ENCODE data around the gene CHAT.

Gene CHAT

GRCh38 chr10:49614242-49615198 lies 683 bp downstream of the CHAT start:
- Histone ChIP-seq H3K36me3 (ENCODE audit: insufficient read depth, low read depth, low read length) (no peaks in the 10 kb centered on the region), H3K27me3 (ENCODE audit: insufficient read depth, low read length) (peaks cover 100% of the 10 kb centered on the region), H3K4me3 (ENCODE audit: low read length) (peak overlapping the region; percentile 53; the same call in 1 of the 2 replicates), H3K4me1 (ENCODE audit: insufficient read depth, low read length) (peaks cover 4% of the 10 kb centered on the region; the same call in 1 of the 2 replicates), H3K9me3 (ENCODE audit: insufficient read depth, low read depth, low read length) (no peaks in the 10 kb centered on the region; the same call in 1 of the 2 replicates), H3K27ac (ENCODE audit: low read length) (no peak overlapping the region), H3K9ac (ENCODE audit: low read depth, low read length) (no peak overlapping the region)

- Histone ChIP-seq H3K4me1 (ENCODE audit: insufficient read depth, low read length) (peaks cover 4% of the 10 kb centered on the region; the same call in 1 of the 2 replicates), H3K36me3 (ENCODE audit: insufficient read depth, low read depth, low read length) (no peaks in the 10 kb centered on the region), H3K9me3 (ENCODE audit: insufficient read depth, low read depth, low read length) (no peaks in the 10 kb centered on the region; the same call in 1 of the 2 replicates), H3K9ac (ENCODE audit: low read depth, low read length) (no peak overlapping the region), H3K4me3 (ENCODE audit: low read length) (no peak overlapping the region), H3K27me3 (ENCODE audit: insufficient read depth, low read length) (peaks cover 100% of the 10 kb centered on the region), H3K27ac (ENCODE audit: low read length) (no peak overlapping the region)
Observed at GRCh38 chr10:49615213-49615612, 1.4 kb downstream of the CHAT start.

GRCh38 chr10:49615721-49616120 lies 1.9 kb downstream of the CHAT start:
- no peak overlapping the region for H3K27ac ChIP-seq (ENCODE audit: low read length)
- H3K4me1 ChIP-seq (ENCODE audit: insufficient read depth, low read length), result peaks cover 4% of the 10 kb centered on the region; the same call in 1 of the 2 replicates
- H3K9ac ChIP-seq (ENCODE audit: low read depth, low read length), result no peak overlapping the region
- no peak overlapping the region for H3K4me3 ChIP-seq (ENCODE audit: low read length)
- no peaks in the 10 kb centered on the region; the same call in 1 of the 2 replicates for H3K9me3 ChIP-seq (ENCODE audit: insufficient read depth, low read depth, low read length)
- no peaks in the 10 kb centered on the region for H3K36me3 ChIP-seq (ENCODE audit: insufficient read depth, low read depth, low read length)
- peaks cover 100% of the 10 kb centered on the region for H3K27me3 ChIP-seq (ENCODE audit: insufficient read depth, low read length)

- peaks cover 95% of the 10 kb centered on the region for H3K27me3 ChIP-seq (ENCODE audit: insufficient read depth, low read length)
- H3K4me1 ChIP-seq (ENCODE audit: insufficient read depth, low read length), result peaks cover 4% of the 10 kb centered on the region; the same call in 1 of the 2 replicates
- H3K27ac ChIP-seq (ENCODE audit: low read length), result no peak overlapping the region
- no peaks in the 10 kb centered on the region; the same call in 1 of the 2 replicates for H3K9me3 ChIP-seq (ENCODE audit: insufficient read depth, low read depth, low read length)
- no peaks in the 10 kb centered on the region for H3K36me3 ChIP-seq (ENCODE audit: insufficient read depth, low read depth, low read length)
- no peak overlapping the region for H3K4me3 ChIP-seq (ENCODE audit: low read length)
- H3K9ac ChIP-seq (ENCODE audit: low read depth, low read length), result no peak overlapping the region
Observed at GRCh38 chr10:49616421-49617101, 2.7 kb downstream of the CHAT start.

GRCh38 chr10:49617121-49618020 lies 3.5 kb downstream of the CHAT start:
- Histone ChIP-seq H3K4me1 (ENCODE audit: insufficient read depth, low read length) (peaks cover 4% of the 10 kb centered on the region; the same call in 1 of the 2 replicates), H3K9me3 (ENCODE audit: insufficient read depth, low read depth, low read length) (no peaks in the 10 kb centered on the region), H3K4me3 (ENCODE audit: low read length) (no peak overlapping the region), H3K9ac (ENCODE audit: low read depth, low read length) (no peak overlapping the region), H3K27ac (ENCODE audit: low read length) (no peak overlapping the region), H3K27me3 (ENCODE audit: insufficient read depth, low read length) (peaks cover 95% of the 10 kb centered on the region), H3K36me3 (ENCODE audit: insufficient read depth, low read depth, low read length) (no peaks in the 10 kb centered on the region)

GRCh38 chr10:49618821-49619220 lies 5.0 kb downstream of the CHAT start:
- peaks cover 90% of the 10 kb centered on the region for H3K27me3 ChIP-seq (ENCODE audit: insufficient read depth, low read length)
- no peaks in the 10 kb centered on the region for H3K9me3 ChIP-seq (ENCODE audit: insufficient read depth, low read depth, low read length)
- H3K4me1 ChIP-seq (ENCODE audit: insufficient read depth, low read length), result peaks cover under 1% of the 10 kb centered on the region; the same call in 1 of the 2 replicates
- H3K9ac ChIP-seq (ENCODE audit: low read depth, low read length), result no peak overlapping the region
- no peak overlapping the region for H3K27ac ChIP-seq (ENCODE audit: low read length)
- H3K36me3 ChIP-seq (ENCODE audit: insufficient read depth, low read depth, low read length), result no peaks in the 10 kb centered on the region
- H3K4me3 ChIP-seq (ENCODE audit: low read length), result no peak overlapping the region

- no peaks in the 10 kb centered on the region for H3K4me1 ChIP-seq (ENCODE audit: insufficient read depth, low read length)
- H3K27ac ChIP-seq (ENCODE audit: low read length), result no peak overlapping the region
- no peaks in the 10 kb centered on the region for H3K36me3 ChIP-seq (ENCODE audit: insufficient read depth, low read depth, low read length)
- no peak overlapping the region for H3K9ac ChIP-seq (ENCODE audit: low read depth, low read length)
- H3K27me3 ChIP-seq (ENCODE audit: insufficient read depth, low read length), result peaks cover 86% of the 10 kb centered on the region
- no peak overlapping the region for H3K4me3 ChIP-seq (ENCODE audit: low read length)
- H3K9me3 ChIP-seq (ENCODE audit: insufficient read depth, low read depth, low read length), result no peaks in the 10 kb centered on the region
Observed at GRCh38 chr10:49619613-49620012, 5.8 kb downstream of the CHAT start.

- Histone ChIP-seq H3K9me3 (ENCODE audit: insufficient read depth, low read depth, low read length) (no peaks in the 10 kb centered on the region), H3K4me1 (ENCODE audit: insufficient read depth, low read length) (no peaks in the 10 kb centered on the region), H3K27me3 (ENCODE audit: insufficient read depth, low read length) (peaks cover 80% of the 10 kb centered on the region), H3K4me3 (ENCODE audit: low read length) (no peak overlapping the region), H3K36me3 (ENCODE audit: insufficient read depth, low read depth, low read length) (no peaks in the 10 kb centered on the region), H3K27ac (ENCODE audit: low read length) (no peak overlapping the region), H3K9ac (ENCODE audit: low read depth, low read length) (no peak overlapping the region)
Observed at GRCh38 chr10:49620286-49620810, 6.5 kb downstream of the CHAT start.

GRCh38 chr10:49620841-49621378 lies 7.1 kb downstream of the CHAT start:
- Histone ChIP-seq H3K9me3 (ENCODE audit: insufficient read depth, low read depth, low read length) (no peaks in the 10 kb centered on the region), H3K27me3 (ENCODE audit: insufficient read depth, low read length) (peaks cover 77% of the 10 kb centered on the region)

GRCh38 chr10:49621561-49621960 lies 7.7 kb downstream of the CHAT start:
- no peak overlapping the region for H3K27ac ChIP-seq (ENCODE audit: low read length)
- no peak overlapping the region for H3K9ac ChIP-seq (ENCODE audit: low read depth, low read length)
- H3K4me1 ChIP-seq (ENCODE audit: insufficient read depth, low read length), result no peaks in the 10 kb centered on the region
- H3K4me3 ChIP-seq (ENCODE audit: low read length), result no peak overlapping the region
- no peaks in the 10 kb centered on the region for H3K9me3 ChIP-seq (ENCODE audit: insufficient read depth, low read depth, low read length)
- peaks cover 70% of the 10 kb centered on the region for H3K27me3 ChIP-seq (ENCODE audit: insufficient read depth, low read length)
- no peaks in the 10 kb centered on the region for H3K36me3 ChIP-seq (ENCODE audit: insufficient read depth, low read depth, low read length)

More at GRCh38 chr10:49620841-49621378, 7.1 kb downstream of the CHAT start:
- Histone ChIP-seq H3K27ac (ENCODE audit: low read length) (no peak overlapping the region), H3K36me3 (ENCODE audit: insufficient read depth, low read depth, low read length) (no peaks in the 10 kb centered on the region), H3K4me1 (ENCODE audit: insufficient read depth, low read length) (no peaks in the 10 kb centered on the region), H3K4me3 (ENCODE audit: low read length) (no peak overlapping the region), H3K9ac (ENCODE audit: low read depth, low read length) (no peak overlapping the region)

Measured in iPS-20b (cell line).